ENCODE data around the gene ARSG. TPM values are rescaled to one million over a fixed set of nuclear protein-coding genes. Genes with fewer than 3 reads are reported as not detected.

Gene ARSG
- 1.8 and 4.9 TPM in 2 replicates for total RNA-seq

DNA sequence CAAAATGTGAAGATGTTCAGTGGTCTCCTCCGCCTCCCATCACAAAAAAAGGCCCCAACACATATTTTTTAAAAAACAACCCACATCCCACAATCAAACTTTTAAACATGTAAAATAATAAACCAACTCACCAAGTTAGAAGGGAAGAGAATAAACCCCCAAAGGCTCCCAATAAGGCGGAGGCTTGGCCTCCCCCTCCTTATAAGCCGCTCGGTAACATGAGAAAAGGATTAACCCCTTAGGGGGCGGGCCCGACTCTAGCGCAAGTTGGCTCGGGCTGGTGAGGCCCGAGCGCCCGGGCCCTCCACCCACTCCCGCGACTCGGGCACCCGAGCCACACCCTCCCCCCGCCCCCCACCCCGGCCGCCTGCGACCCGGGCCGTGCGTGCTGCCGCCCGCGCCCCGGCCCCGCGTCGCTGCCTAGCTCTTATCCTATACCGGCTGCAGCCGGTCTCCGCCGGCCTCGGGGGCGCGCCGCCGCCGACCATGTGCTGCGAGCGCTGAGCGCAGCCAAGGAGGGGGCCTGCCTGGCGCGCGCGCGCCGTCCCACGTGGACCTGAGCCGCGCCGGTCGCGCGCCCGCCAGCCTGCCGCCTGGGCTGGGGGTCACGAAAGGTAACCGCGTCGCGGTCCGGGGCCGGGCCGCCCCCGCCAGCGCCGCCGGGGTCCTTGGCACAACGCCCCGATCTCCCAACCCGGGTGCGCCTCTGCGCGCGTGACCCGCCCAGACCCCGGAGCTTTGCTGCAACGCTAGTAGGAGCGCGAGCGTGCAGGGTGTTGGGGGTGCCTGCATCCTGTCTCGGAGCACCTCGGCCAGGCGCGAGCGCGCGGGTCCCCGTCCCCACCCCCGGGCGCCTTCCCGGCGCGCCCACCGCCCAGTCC lies at the start of gene ARSG, which contains the start of gene SLC16A6:
Gene ARSG (plus strand): TSS at position 541 of the 881 bp plus-strand sequence. CDS start 15,999 bp downstream, outside the sequence.
Gene SLC16A6 (minus strand): TSS at position 173 of the 881 bp plus-strand sequence. CDS start 12,807 bp downstream, outside the sequence.

DNA sequence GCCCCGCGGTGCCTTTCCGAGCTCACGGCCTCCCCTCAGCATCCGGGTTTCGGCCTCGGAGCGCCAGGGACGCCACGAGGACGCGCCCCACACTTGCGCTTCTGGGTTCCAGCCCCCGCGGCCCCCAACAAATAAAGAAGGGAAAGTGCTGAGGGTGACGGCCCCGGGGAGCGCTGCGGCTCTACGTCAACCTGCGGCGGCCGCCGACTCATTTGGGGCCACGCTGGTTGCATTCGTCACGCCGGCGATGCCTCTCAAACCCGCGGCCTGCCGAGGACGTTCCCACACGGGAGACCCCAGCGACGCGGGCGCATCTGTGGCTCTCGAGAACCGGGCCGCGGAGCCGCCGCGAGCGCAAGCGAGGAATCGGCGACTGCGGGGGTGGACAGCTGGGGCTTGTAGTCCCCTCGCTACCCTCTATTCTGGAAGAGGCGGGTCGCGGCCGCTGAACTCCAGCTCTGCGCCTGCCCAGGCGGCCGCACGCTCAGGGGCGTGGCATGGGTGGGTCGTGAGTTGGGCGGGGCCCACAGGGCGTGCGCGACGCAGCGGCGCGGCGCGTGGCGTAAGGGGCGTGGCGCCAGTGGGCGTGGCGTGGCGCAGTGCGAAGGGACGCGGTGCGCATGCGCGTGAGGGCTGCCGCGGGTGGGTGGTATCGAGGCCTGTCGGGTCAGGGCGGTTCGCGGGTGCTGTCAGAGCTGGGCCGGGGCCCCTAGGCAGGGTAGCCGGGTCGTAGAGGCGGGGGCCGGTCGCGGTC lies 43.7 kb upstream of the ARSG start, which contains the start of gene AMZ2:
Gene AMZ2 (plus strand): TSS at position 599 of the 754 bp plus-strand sequence. CDS start 2,145 bp downstream, outside the sequence.

DNA sequence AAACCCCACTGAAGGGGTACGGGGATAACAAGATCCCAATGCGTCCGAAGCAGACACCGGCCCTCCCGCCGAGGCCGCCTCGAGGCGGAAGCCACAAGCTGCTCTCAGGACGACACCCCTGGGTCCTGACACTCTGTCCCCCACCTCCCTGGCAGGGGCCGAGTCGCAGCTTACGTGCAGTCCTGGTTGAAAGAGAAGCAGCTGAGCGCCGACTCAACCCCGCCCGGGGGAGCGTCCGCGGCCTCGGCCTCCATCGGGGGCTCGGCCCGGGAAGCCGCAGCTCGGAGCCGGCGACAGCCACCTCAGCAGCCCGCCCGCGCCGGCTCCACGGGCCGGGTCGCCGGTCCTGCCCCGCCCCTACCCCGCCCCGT lies 165.9 kb downstream of the ARSG start, which contains the start of gene WIPI1:
Gene WIPI1 (minus strand): TSS at position 329 of the 371 bp plus-strand sequence. CDS start 75 bp downstream, at position 254.

Other genes starting within 250 kb of the ARSG start
- 64.3 and 68.5 TPM in 2 replicates for gene AMZ2, start 43.5 kb upstream of the ARSG start, total RNA-seq
- 0.90 TPM in 1 of 2 replicates, not detected in the other for gene SLC16A6, start 368 bp upstream of the ARSG start, total RNA-seq
- gene WIPI1, start 166.0 kb downstream of the ARSG start, total RNA-seq = 123 and 125 TPM in 2 replicates
- 129 and 138 TPM in 2 replicates for gene PRKAR1A, start 220.9 kb downstream of the ARSG start, total RNA-seq

Data from cardiac atrium fibroblast (primary cell).